Naive thymus-derived CD4-positive, alpha-beta T cell (primary cell): ENCODE measurements around the gene GJD4. TPM values are rescaled to one million over a fixed set of nuclear protein-coding genes. Genes with fewer than 3 reads are reported as not detected.
A peak's percentile ranks its signal among the peaks of the same experiment; 100 is the strongest.

Experiments used
- ATAC-seq: fragments of 150-1000 bp; cut with Tn5 transposase; 2 replicates; pipeline ENCODE4 v1.10.0; 2021; ENCODE audit warnings: mild to moderate bottlenecking, moderate library complexity
- CTCF ChIA-PET: fragments of 350-600 bp; sonication (Branson Sonifier 250); formaldehyde crosslinking; loops from one replicate; lab custom pipeline; 2021; ENCODE audit warnings: antibody characterized with exemption; lab: Charles Lee
- POLR2A ChIA-PET: fragments of 350-600 bp; sonication (Branson Sonifier 250); formaldehyde crosslinking; loops from one replicate; lab custom pipeline; 2021; ENCODE audit warnings: antibody characterized with exemption, inconsistent platforms; lab: Charles Lee
- DNase-seq, 9 donors: peaks; one replicate each; pipeline versions ENCODE4 v3.0.0 to v3.0.0-alpha.2; 2020 to 2022; ENCODE audit warnings: mixed read lengths in 1 of 9
- H3K27ac ChIP-seq: one replicate; pipeline ENCODE4 v1.7.0; 2013; ENCODE audit warnings: mild to moderate bottlenecking, low read depth, low read length, moderate library complexity
- H3K27me3 ChIP-seq, 2 donors: one replicate each; pipeline ENCODE4 v1.7.0; 2013; ENCODE audit warnings: low read length in 2 of 2, mild to moderate bottlenecking in 2 of 2, moderate library complexity in 2 of 2; ENCODE audit not compliant: control insufficient read depth in 2 of 2, insufficient read depth in 2 of 2
- H3K36me3 ChIP-seq, 3 experiments: 1 replicate in 2 of 3; 2 replicates in 1 of 3; pipeline ENCODE4 v1.7.0; 2013; ENCODE audit warnings: low read length in 3 of 3, mild to moderate bottlenecking in 3 of 3, moderate library complexity in 1 of 3; ENCODE audit not compliant: insufficient read depth in 3 of 3, control insufficient read depth in 2 of 3
- H3K4me1 ChIP-seq, 2 donors: one replicate each; pipeline ENCODE4 v1.7.0; 2013; ENCODE audit warnings: low read length in 2 of 2, mild to moderate bottlenecking in 2 of 2, moderate library complexity in 1 of 2; ENCODE audit not compliant: control insufficient read depth in 2 of 2, insufficient read depth in 2 of 2
- H3K4me3 ChIP-seq: 2 replicates; pipeline ENCODE4 v1.7.0; 2013; ENCODE audit warnings: mild to moderate bottlenecking, low read length
- H3K9me3 ChIP-seq, 3 experiments: 1 replicate in 2 of 3; 2 replicates in 1 of 3; pipeline ENCODE4 v1.7.0; 2013; ENCODE audit warnings: low read length in 3 of 3; ENCODE audit not compliant: control insufficient read depth in 2 of 3
- H3K27ac Mint-ChIP-seq, 9 donors: one replicate each; pipeline ENCODE4 v1.8.0; 2020 to 2022; ENCODE audit warnings: mixed read lengths in 9 of 9, mild to moderate bottlenecking in 8 of 9, moderate library complexity in 5 of 9, inconsistent platforms in 2 of 9
- H3K27me3 Mint-ChIP-seq, 5 donors: one replicate each; pipeline ENCODE4 v1.8.0; 2021 to 2022; ENCODE audit warnings: mixed read lengths in 5 of 5, mild to moderate bottlenecking in 1 of 5
- H3K36me3 Mint-ChIP-seq, 5 donors: one replicate each; pipeline ENCODE4 v1.8.0; 2020 to 2022; ENCODE audit warnings: mixed read lengths in 5 of 5, mild to moderate bottlenecking in 3 of 5, inconsistent platforms in 1 of 5
- H3K4me1 Mint-ChIP-seq, 7 donors: one replicate each; pipeline ENCODE4 v1.8.0; 2020 to 2022; ENCODE audit warnings: mixed read lengths in 7 of 7, mild to moderate bottlenecking in 3 of 7, inconsistent platforms in 1 of 7
- H3K4me3 Mint-ChIP-seq, 10 donors: one replicate each; pipeline ENCODE4 v1.8.0; 2020 to 2022; ENCODE audit warnings: mild to moderate bottlenecking in 10 of 10, mixed read lengths in 10 of 10, moderate library complexity in 6 of 10, inconsistent platforms in 2 of 10
- H3K9me3 Mint-ChIP-seq, 11 donors: one replicate each; pipeline ENCODE4 v1.8.0; 2020 to 2022; ENCODE audit warnings: mixed read lengths in 11 of 11, mild to moderate bottlenecking in 4 of 11, inconsistent platforms in 1 of 11, moderate library complexity in 1 of 11
- intact Hi-C, 2 donors: fragments of 100-400 bp; cut with micrococcal nuclease; formaldehyde crosslinking; loops; one replicate each; pipeline ENCODE4 v1.15.1; 2023
- polyA plus RNA-seq, 2 donors: library from polyadenylated mRNA; unstranded; fragments of 300-500 nt; fragmentation: Illumina TruSeq; gene quantifications; one replicate each; pipeline ENCODE4 v1.2.3, GENCODE V29; 2021
- total RNA-seq, 6 experiments: library from RNA in 5 of 6; stranded (reverse) in 5 of 6; gene quantifications; 1 replicate in 5 of 6; 2 replicates in 1 of 6; pipeline ENCODE4 v1.2.3 and lab custom pipeline; 2021 to 2026

The GJD4 gene
- total and polyA plus RNA-seq, 7 experiments from 2014 or later: not detected

DNA sequence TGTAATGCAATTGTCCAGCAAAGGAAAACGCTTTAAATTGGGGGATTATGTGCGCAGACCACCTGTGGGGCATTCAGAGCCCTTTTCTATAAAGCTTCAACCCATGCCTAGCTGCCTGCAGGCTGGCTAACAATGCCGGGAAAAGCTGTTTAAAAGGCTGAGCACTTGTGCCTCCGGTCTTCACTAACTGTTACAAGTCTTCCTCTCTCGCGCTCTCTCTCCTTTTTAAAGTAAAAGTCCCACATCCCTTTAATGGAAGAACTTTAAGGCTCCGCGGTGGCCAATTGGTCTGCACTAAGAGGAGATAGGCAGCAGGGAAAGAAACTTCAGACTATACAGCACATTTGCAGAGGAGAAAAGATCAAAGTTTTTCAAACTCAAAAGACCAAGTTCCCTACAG lies 32.3 kb downstream of the GJD4 start:
- POLR2A ChIA-PET: interaction anchor here (0.7 kb wide), 1 partner anchor 21 kb away, joined by 3 read pairs; no protein-coding TSS in a partner anchor
- Mint-ChIP-seq H3K27ac (no peak overlapping the region), H3K4me3 (peak overlapping the region in 3 of 10 donors; percentile 12 to 47 (median 29)), H3K36me3 (no peaks in the 10 kb centered on the region), H3K4me1 (peaks cover 8 to 30% (median 13%) of the 10 kb centered on the region in 7 donors), H3K9me3 (peaks cover 0 to 1% (median 0%) of the 10 kb centered on the region in 11 donors), H3K27me3 (peaks cover 25 to 55% (median 36%) of the 10 kb centered on the region in 5 donors)
- ATAC-seq (no peak), DNase-seq (no peak)
- H3K4me1 ChIP-seq: peaks cover 0 to 5% of the 10 kb centered on the region in 2 donors
- intact Hi-C loops: loop anchor here (5.0 to 10.0 kb wide), 2 partner anchors 1090 to 1247 kb away; no protein-coding TSS in a partner anchor
- H3K27ac ChIP-seq: no peak overlapping the region
- no peaks in the 10 kb centered on the region for H3K36me3 ChIP-seq
- no peak overlapping the region for H3K4me3 ChIP-seq
- CTCF ChIA-PET: interaction anchor here (0.5 to 0.8 kb wide), 2 partner anchors 383 to 1243 kb away, joined by 3 read pairs; no protein-coding TSS in a partner anchor
- no peaks in the 10 kb centered on the region for H3K9me3 ChIP-seq
- peaks cover 0 to 16% of the 10 kb centered on the region in 2 donors for H3K27me3 ChIP-seq

DNA sequence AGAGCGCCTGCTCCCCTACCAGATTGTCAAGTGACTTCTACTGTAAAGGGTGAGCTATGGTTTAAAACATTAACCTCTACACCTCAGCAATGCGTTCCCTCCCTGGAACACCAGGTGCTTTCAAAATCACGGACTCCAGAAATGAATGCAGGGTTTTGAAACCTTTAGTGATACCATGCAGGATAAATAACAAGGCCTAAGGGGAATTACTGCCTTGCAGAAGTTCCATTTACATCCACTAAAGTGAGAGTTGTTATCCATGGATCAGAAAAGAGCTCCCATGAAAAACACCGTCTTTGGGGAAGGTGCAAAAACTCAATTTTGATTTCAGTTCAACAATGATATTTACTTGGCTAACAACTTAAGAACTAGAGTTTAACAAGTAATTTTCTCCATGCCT lies 33.0 kb downstream of the GJD4 start:
- CTCF ChIA-PET: interaction anchor here (0.8 kb wide), 2 partner anchors 143 to 1242 kb away, joined by 3 read pairs; no protein-coding TSS in a partner anchor

DNA sequence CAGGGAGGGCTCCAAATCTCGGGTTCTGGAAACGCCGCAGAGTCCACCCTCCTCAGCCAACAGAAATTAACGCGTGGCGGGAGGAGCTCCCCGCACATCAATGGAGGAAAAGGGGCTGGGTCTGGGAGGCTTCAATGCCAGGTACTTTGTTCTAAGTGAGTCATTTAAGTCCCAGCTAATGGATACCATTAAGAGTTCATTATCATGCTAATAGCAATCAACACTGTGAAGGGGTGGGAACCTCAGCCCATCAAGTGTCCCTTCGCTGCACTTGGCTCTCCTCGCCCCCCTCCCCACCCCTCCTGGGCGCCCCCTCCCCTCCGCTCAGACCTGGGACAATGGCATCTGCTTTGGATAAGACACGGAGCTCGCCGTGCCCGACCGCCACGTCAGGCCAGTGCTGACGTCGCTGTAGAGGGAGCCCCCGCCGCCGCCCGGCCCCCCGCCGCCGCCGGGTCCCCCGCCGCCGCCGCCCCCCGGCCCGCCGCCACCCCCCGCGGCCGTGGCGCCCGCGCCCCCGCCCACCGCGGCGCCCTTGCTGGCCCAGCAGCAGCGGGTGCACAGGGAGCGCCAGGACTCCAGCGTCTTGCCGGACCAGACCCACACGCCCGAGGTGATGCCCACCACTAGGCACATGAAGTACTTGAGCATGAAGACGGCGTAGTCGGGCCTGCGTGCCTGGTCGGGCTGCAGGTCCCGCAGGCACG lies 34.0 kb downstream of the GJD4 start:
- DNase-seq: no peak
- CTCF ChIA-PET: no interaction called here
- Histone ChIP-seq H3K4me1 (peaks cover 4 to 5% of the 10 kb centered on the region in 2 donors), H3K4me3 (no peak overlapping the region), H3K36me3 (no peaks in the 10 kb centered on the region), H3K27ac (no peak overlapping the region), H3K9me3 (no peaks in the 10 kb centered on the region), H3K27me3 (peaks cover 0 to 16% of the 10 kb centered on the region in 2 donors)
- Mint-ChIP-seq H3K27ac (no peak overlapping the region), H3K4me1 (peaks cover 16 to 48% (median 23%) of the 10 kb centered on the region in 7 donors), H3K27me3 (peaks cover 28 to 71% (median 41%) of the 10 kb centered on the region in 5 donors), H3K36me3 (no peaks in the 10 kb centered on the region), H3K4me3 (peak overlapping the region; percentile 60 to 94 (median 78)), H3K9me3 (peaks cover 0 to 1% (median 0%) of the 10 kb centered on the region in 11 donors)
- no peak for ATAC-seq
- intact Hi-C loops: loop anchor here (5.0 to 10.0 kb wide), 2 partner anchors 1088 to 1246 kb away; no protein-coding TSS in a partner anchor
- POLR2A ChIA-PET: no interaction called here

More for the DNA sequence above, 33.0 kb downstream of the GJD4 start:
- Mint-ChIP-seq H3K27me3 (peaks cover 20 to 61% (median 36%) of the 10 kb centered on the region in 5 donors), H3K4me3 (no peak overlapping the region), H3K36me3 (no peaks in the 10 kb centered on the region), H3K9me3 (peaks cover 0 to 1% (median 0%) of the 10 kb centered on the region in 11 donors), H3K27ac (no peak overlapping the region), H3K4me1 (peaks cover 11 to 37% (median 14%) of the 10 kb centered on the region in 7 donors)
- H3K36me3 ChIP-seq: no peaks in the 10 kb centered on the region
- peaks cover 0 to 16% of the 10 kb centered on the region in 2 donors for H3K27me3 ChIP-seq
- H3K9me3 ChIP-seq: no peaks in the 10 kb centered on the region
- H3K27ac ChIP-seq: no peak overlapping the region
- ATAC-seq (no peak), DNase-seq (no peak)
- peaks cover 0 to 5% of the 10 kb centered on the region in 2 donors for H3K4me1 ChIP-seq
- H3K4me3 ChIP-seq: no peak overlapping the region
- POLR2A ChIA-PET: interaction anchor here (0.7 kb wide), 1 partner anchor 22 kb away, joined by 3 read pairs; no protein-coding TSS in a partner anchor
- intact Hi-C loops: loop anchor here (5.0 to 10.0 kb wide), 2 partner anchors 1089 to 1247 kb away; no protein-coding TSS in a partner anchor

DNA sequence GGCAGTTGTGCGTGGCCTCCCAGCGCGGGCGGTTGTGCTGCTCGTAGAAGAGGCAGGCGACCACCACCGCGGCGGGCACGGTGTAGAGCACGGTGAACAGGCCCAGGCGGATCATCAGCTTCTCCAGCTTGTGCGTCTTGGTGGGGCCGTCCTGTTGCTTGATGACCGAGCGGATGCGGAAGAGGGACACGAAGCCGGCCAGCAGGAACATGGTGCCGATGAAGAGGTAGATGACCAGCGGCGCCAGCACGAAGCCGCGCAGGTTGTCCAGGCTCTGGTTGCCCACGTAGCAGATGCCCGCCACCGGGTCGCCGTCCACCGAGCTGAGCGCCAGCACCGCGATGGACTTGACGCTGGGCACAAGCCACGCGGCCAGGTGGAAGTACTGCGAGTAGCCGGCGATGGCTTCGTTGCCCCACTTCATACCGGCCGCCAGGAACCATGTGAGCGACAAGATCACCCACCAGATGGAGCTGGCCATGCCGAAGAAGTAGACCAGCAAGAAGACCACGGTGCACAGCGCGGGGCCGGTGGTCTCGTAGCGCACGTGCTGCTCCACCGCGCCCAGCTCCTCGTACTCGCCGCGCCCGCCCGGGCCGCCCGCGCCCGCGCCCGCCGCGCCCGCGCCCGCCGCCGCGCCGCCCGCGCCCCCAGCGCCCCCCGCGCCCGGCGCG lies 34.7 kb downstream of the GJD4 start:
- Mint-ChIP-seq H3K36me3 (no peaks in the 10 kb centered on the region), H3K27me3 (peaks cover 27 to 78% (median 41%) of the 10 kb centered on the region in 5 donors), H3K27ac (no peak overlapping the region), H3K4me1 (peaks cover 20 to 54% (median 23%) of the 10 kb centered on the region in 7 donors), H3K4me3 (peak overlapping the region; percentile 60 to 94 (median 80)), H3K9me3 (peaks cover 0 to 1% (median 0%) of the 10 kb centered on the region in 11 donors)
- Histone ChIP-seq H3K9me3 (no peaks in the 10 kb centered on the region), H3K27me3 (peaks cover 0 to 16% of the 10 kb centered on the region in 2 donors), H3K4me1 (peaks cover 4 to 5% of the 10 kb centered on the region in 2 donors), H3K4me3 (no peak overlapping the region), H3K36me3 (no peaks in the 10 kb centered on the region), H3K27ac (no peak overlapping the region)
- POLR2A ChIA-PET: no interaction called here
- ATAC-seq (no peak), DNase-seq (peak in 2 of 9 donors; percentile 3 to 21)
- CTCF ChIA-PET: no interaction called here
- intact Hi-C loops: loop anchor here (2.0 to 10.0 kb wide), 5 partner anchors 185 to 1245 kb away; partner anchors contain the start of gene CUL2 (in 1 of the 2)

DNA sequence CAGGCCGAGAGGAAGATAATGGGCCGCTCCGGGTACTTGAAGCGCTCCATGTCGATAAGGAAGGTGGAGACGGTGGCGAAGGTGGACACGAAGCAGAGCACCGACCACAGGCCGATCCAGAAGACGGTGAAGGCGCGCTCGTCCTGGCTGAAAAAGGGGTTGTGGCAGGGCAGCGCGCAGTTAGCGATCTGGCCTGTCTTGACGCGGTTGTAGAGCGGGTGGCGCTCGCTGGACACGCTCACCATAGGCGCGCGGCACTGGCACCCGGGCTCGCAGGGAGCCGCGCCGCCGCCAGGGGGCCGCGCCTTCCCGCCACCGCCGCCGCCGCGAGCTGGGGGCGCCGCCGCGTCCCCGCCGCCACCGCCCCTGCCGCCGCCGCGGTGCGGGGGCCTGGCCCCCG lies 35.3 kb downstream of the GJD4 start:
- Histone ChIP-seq H3K4me1 (peaks cover 4 to 5% of the 10 kb centered on the region in 2 donors), H3K27me3 (peaks cover 3 to 16% of the 10 kb centered on the region in 2 donors), H3K27ac (no peak overlapping the region), H3K36me3 (no peaks in the 10 kb centered on the region), H3K9me3 (no peaks in the 10 kb centered on the region), H3K4me3 (no peak overlapping the region)
- H3K9me3 Mint-ChIP-seq: peaks cover 0 to 1% (median 0%) of the 10 kb centered on the region in 11 donors
- H3K4me3 Mint-ChIP-seq: peak overlapping the region; percentile 81 to 94 (median 87)
- ChIA-PET CTCF (no interaction called here), POLR2A (no interaction called here)
- H3K27me3 Mint-ChIP-seq: peaks cover 21 to 82% (median 42%) of the 10 kb centered on the region in 5 donors
- no peaks in the 10 kb centered on the region for H3K36me3 Mint-ChIP-seq
- DNase-seq: peak in 4 of 9 donors; percentile 25 to 57 (median 28)
- peaks cover 20 to 55% (median 23%) of the 10 kb centered on the region in 7 donors for H3K4me1 Mint-ChIP-seq
- H3K27ac Mint-ChIP-seq: peak overlapping the region in 2 of 9 donors; percentile 51 to 62
- intact Hi-C loops: loop anchor here (2.0 to 10.0 kb wide), 3 partner anchors 186 to 550 kb away; partner anchors contain the start of gene CUL2 (in 1 of the 2)
- peak; percentile 58 for ATAC-seq
